NCI-H69 (cell line): ENCODE data around the gene ANKRD44.
"Not testable (repeated sequence)": the region's sequence is repeated elsewhere in the genome, so short reads cannot be mapped to it uniquely, and the experiment has no call there.

ENCODE experiments used
- DNase-seq: peaks from one replicate; lab custom pipeline; 2025; lab: John Stamatoyannopoulos, UW

Gene ANKRD44

DNA sequence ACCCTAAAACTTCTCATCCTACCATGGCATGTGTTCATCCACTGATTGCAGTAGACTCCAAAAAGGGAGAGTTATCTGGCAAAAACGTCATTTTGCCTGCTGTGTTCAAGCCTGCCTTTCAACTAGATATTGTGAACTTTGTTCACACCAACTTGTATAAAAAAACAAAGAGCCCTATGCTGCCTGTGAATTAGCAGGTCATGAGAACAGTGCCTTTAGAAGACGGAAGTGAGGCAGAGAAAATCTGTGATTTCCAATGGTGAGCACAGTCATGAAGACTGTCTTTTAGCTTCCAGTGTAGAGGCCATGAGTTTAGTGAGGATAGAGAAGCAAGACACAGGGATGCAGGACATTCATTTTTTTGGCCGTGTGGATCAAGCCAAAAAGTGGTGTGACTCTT, 280.5 kb downstream of the ANKRD44 start:
- no peak for DNase-seq

DNA sequence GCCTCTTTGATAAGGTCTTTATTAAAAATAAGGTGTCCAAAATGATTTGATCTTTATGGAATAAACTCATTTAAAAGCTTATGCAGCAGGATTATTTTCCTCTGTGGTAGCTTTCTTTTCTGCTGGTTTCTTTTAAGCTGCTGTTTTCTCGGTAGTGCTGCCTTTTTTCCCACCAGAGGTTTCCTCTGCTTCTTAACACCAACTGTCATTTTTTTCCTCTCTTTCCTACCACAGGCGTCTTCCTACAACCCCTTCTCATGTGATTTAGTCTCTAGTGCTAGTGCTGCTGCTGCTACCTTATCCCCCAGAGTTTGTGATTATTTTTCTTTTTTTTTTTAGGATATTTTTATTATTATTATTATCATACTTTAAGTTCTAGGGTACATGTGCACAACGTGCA, 281.9 kb downstream of the ANKRD44 start:
- no peak for DNase-seq

DNA sequence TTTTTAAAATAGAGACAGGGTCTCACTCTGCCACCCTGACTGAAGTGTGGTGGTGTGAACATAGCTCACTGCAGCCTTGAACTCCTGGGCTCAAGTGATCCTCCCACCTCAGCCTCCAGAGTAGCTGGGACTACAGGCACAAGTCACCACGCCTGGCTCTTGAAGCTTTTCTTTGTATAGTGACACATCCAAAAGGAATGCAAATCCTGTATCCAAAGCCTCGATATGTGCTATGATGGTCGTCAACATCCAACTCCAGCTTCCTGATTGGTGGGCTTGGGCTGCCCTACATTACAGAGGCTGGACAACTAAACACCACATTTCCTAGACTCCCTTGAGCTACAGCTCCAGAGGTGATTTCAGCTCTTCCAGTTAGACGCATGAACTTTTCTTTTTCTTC, 282.4 kb downstream of the ANKRD44 start:
- DNase-seq, result no peak

DNA sequence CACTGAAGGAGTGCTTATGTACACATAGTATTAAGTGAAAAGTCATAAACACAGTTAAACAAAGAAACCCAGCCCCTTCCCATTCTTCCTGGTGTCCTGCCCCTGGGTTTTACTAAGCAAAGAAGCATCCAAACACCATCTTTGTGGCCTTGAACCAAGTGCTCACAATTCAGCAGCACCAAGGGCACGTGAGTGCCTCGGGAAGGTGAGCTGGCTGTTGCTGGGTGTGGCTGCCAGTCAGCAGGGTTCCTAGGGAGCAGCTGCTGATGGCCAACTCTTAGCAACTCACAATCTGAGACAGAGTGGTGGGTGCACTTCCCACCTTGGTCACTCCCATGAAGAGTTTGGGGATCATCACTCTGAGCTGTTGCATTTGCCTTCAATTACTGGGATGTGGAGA, 286.4 kb downstream of the ANKRD44 start:
- peak; percentile 74 for DNase-seq

DNA sequence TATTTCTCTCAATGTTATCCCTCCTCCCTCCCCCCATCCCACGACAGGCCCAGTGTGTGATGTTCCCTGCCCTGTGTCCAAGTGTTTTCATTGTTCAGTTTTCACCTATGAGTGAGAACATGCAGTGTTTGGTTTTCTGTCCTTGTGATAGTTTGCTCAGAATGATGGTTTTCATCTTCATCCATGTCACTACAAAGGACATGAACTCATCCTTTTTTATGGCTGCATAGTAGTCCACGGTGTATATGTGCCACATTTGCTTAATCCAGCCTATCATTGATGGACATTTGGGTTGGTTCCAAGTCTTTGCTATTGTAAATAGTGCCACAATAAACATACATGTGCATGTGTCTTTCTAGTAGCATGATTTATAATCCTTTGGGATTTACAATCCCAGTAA, 289.7 kb downstream of the ANKRD44 start:
- not testable (repeated sequence) for DNase-seq

DNA sequence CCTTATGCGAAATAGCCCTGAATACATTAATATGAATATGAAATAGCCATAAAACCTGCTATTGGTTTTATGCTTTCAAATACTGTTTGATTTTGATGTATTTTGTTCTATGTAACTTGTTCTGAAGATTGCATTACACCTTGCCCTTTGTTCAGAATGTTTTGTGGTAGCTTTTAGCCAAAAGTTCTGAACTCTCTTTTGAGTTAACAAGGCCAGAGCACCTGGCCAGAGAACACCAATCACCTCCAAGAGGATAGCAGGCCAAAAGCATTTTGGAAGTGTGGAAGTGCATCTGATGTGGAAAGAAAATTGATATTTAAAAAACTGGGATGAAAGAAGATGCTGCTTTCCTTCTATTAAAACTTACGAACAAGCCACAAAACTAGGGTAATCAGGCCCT, 297.5 kb downstream of the ANKRD44 start:
- no peak for DNase-seq

DNA sequence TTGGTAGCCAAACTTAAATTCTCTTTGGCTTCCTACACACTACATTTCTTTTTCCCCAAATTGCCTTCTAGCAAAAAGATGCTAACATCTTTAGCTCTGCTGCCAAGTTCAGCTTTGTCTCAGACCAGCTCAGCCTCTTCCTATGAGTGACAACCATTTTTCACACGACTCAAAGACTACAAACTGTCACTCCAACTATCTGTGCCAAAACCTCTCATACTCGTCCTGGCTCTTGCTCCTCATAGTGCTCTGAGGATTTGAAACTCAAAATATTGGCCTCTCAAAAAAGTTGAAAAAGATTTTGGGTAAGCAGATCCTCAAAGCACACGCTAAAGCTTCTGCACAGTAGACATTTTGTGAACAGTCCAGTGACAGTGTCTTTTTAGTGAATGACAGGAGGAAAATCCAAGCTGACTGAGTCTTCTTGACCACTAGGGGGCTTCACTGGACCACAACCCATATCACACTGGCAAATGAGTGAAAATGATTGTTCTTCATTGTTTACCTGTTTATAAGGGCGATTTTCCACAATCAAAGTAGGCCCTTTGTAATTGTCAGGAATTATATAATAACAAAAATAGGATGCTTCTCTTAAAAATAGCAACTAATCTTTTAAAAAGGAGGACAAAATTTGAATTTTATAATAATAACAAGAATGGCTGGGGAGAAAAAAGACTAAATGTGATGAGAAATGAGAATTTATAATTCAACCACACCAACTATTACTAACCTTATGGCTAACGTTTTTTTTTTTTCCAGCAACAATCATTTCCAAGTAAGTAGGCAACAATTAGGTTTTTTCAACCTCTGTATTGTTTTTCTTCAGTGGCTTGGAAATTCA, 298.6 kb downstream of the ANKRD44 start:
- peak; percentile 75 for DNase-seq

DNA sequence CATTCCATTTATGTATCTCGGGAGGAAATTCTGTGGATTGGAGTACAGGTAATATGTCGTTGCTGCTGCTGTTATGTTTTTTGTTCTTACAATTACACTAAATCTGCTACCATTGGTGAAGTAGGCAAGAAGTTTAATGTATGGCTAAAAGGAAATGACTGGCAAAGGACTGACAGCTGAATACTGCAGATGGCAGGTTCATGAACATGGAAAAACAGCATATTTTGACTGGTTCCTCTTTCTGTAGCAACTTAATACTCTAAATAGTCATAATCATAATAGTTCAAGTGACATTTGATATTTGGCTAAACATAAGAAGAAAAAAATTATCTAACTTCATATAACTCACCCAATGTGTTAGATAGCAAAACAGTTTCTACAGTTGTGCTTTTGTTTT, 299.6 kb downstream of the ANKRD44 start:
- no peak for DNase-seq

DNA sequence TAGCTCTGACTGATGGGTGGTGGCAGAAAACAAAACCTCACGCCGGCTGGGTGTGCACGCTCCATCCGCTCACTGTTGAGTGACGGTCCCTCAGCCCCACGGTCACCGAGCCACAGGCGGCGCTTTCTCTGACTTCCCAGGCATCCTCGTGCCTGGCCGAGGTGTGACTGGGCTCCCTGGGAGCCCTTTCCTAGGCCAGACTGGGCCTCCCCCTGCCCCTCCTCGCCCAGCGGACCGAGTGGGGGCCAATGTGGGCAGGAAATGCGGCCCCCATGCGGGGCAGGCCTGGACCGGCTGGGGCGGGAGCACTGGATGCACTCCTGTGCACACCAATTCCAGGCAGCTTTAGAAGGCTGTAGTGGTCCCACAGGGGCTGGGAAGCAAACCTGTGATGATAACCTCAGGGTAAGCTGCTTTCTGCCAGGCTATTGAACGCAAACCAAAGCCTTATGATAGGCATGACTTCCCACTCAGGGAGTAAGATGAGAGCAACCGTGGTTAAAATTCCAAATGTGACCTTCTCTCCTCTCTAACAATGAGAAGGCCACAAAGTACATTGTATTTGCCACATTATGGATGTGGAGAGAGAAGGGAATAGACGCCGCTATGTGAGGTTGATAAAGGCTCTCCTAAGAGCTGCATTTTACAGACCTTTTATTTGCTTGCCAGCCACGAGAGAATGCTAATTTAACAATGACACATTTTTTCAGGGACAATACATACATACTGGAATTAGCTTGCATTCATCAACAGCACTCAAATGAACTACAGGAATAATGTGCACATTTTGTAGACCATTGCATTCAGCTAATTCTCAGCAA, 300.2 kb downstream of the ANKRD44 start:
- DNase-seq, result no peak

DNA sequence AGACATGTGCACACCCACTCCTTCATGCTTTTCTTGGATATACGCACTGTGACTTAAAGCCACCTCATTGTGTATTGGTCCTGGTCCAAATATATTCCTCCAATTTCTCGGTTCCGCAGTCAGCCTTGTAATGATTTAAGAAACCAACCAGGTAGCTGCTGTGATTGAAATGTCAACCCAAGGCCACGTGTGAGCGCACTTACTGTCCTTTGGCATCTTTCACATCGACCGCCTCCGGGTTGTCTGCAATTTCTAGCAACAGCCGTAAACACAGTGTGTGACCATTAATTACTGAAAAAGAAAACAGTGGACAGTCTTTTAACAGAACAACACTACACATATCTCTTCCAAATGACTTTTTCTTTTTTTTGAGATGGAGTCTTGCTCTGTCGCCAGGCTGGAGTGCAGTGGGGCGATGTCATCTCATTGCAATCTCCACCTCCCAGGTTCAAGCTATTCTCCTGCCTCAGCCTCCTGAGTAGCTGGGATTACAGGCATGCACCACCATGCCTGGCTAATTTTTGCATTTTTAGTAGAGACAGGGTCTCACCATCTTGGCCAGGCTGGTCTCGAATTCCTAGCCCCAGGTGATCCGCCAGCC, 301.7 kb downstream of the ANKRD44 start:
- DNase-seq, result not testable (repeated sequence)

DNA sequence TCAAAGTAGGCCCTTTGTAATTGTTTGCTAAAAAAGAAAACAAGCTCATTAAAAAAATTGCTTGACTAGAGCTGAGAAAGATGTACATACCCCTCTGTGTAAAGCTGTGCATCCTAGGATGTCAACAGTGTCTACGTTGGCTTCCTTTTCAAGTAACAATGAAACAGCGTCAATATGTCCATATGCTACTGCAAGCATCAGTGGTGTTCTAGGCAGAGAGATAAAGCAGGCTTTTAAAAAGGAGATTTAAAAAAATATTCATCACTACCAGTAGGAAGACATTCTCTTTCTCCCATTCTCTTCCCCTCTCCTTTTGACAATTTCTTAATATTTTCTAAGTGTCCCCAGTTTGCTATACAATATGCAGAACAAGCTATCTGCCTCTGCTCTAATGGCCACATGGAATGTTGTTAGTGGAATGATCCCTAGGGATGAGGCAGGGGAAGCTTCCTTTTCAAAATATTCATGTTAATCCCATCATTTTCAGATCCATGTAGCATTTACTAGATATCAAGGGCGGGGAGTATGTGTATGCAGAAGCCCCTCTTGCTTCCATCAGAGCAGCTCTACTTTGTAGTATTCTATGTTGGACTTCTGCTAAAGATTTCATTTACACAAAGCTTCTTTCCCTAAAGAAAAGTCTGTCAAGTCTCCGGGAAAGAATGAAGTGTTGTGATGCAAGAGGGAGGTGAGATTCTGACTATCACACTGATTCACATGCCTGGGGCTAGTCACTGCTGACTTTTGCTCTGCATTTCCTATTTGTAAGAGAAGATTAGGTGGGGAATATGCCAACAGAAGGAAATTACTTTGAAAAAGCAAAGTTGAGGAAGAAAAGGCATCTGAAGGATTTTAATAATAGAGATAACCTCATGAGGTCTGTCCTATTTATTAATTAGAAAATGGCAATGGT, 302.6 kb downstream of the ANKRD44 start:
- peak; percentile 52 for DNase-seq

DNA sequence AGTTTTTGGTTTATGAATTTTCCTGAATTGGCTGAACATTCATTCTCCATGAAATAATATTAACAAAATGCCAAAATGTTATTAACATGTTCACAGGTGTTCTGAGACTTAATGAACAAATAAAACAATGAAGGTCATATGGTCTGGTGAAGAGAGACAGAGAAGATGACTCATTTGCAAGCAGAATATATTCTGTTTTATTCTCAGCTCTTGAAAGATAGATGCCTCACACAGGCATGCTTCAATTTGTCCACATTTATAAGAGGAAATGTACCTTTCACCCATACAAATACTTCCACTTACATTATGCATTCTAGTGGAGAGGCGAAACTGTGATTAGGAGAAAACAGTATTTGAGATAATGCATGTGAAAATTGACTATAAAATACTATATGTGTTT, 308.7 kb downstream of the ANKRD44 start:
- no peak for DNase-seq

DNA sequence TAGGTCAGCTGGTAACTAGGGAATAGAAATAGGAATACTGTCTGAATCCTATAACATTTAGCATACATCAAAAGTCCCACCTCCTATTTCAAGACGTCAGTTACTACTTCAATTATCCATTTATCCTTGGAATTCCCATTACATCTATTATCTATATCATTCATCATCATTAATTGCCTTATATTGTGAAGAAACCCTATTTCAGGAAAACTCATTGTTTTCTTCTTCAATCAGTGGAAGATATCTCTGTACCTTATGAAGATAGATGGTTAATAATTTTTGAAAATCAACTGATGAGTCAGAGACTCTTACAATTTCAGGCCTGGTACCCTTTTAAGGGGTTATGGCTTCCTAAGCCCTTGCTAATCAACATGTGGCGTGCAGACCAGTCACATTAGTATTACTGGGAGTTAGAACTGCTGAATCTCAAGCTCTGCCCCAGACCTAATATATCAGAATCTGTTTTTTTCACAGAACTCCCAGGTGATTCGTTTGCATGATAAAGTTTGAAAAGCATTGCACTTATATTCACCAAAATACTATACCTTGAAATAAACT, 314.7 kb downstream of the ANKRD44 start:
- DNase-seq, result no peak

DNA sequence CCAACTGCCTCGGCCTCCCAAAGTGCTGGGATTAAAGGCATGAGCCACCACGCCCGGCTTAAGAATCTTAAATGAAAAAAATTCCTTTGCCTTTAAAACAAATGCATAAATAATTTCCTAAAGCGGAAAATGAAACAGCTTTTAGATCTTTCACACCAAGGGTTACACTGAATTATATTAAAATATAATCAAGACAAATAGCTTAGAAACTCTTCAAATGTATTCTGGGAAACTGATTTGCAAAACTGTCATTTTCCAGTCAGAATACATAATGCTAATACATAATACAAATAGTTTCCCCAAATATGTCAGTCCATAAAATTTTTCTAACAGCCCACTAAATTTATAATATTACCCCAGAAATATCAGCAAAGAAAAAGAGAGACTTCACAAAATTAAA, 315.8 kb downstream of the ANKRD44 start:
- DNase-seq, result no peak

DNA sequence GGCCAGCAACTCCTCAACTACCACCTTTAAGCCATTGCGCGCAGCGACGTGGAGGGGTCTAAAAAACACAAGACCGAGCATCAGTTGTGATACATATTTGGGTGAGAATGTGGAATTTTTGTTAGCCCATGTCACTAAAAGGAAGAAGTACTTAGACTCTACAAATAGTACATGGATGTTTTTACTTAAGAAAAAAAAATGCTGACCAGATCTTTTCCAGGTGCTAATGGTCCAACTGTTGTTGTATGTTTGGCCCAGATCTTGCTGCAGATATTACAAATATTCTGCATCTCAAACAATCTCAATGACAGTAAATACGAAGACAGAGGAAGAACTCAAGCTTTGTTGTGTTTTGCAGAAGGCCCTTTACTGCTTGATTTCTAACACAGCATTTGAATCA, 317.0 kb downstream of the ANKRD44 start:
- no peak for DNase-seq

DNA sequence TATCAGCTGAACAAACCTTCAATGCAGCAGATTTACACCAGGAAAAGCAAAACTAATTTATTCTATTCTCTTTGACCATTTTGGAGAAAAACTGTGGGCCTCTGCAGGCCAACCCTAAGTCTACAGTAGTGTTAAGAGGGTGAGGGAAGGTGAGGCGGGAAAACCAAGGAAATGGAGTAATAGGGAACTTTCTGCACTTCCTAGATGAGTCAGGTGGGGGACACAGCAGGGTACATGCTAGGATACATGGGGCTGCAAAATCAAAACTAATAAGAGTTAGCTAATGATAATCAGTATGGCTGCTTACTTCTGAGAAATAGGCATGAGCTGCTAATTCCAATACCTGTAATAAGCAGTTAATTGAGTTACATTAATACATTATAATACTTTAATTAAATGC, 318.1 kb downstream of the ANKRD44 start:
- peak; percentile 4 for DNase-seq

DNA sequence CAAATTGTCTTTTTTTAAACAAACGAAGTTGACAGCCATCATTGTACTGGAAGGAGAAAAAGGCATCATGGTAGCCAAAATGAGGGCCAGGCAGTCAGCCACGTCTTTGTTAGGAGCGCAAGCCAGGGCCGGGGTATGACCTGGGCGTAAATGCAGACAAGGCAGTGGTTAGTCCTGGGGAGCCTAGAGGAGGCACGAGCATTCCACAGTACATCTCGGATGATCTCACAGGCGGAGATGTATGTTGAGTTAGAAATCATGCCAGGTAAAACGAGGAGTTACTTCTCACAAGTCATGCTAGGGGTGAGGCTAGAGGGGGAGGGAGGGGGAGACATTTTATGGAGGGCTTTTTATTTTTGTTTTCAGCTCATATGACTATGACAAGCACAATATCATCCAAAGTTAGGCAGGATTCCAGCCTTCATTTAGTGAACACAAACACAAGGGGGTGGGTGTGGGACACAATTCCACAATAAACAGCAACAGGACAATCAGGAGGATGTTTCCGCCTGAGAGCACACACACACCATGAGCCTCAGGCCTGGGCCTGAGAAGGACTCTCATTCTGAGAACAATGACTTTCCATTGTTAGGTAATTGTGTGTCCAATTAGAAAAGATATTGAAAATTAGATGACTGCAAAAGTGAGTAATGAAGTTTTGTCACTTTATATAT, 319.7 kb downstream of the ANKRD44 start:
- DNase-seq, result peak; percentile 60

DNA sequence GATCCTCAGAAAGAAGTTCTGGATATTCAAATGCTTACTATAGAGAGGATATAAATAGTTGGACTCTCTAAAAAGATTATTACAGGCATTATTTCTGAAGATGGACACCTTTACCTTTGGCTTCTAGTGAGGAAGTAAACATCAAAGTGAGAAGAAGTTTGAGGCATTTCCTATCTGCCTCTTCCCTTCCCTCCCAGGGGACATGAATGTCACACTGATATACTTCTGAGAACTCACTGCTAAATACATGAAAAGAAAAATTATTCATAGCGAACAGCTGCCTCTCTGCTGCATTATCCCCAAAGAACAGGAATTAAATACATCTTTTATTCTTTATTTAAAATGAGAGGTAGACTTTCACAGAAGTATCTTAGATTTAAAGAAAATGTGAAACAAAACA, 320.5 kb downstream of the ANKRD44 start:
- peak; percentile 20 for DNase-seq

DNA sequence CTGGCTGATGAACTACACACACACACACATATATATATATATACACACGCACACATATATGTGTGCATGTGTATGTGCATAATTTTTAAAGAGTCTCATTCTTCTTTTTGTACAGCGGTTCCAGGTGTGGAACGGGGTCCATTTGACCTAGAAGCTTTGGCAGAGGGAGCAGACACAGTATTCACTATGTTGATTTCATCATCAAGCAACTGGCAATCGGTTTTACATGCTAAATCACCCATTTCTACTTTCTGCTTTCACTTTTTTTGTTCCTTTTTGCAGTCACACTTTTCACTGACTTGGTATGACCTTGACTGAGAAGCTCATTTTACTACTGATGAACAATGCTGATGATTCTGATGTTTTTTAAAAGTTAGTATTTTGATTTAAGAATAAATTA, 321.1 kb downstream of the ANKRD44 start:
- DNase-seq, result peak; percentile 6

DNA sequence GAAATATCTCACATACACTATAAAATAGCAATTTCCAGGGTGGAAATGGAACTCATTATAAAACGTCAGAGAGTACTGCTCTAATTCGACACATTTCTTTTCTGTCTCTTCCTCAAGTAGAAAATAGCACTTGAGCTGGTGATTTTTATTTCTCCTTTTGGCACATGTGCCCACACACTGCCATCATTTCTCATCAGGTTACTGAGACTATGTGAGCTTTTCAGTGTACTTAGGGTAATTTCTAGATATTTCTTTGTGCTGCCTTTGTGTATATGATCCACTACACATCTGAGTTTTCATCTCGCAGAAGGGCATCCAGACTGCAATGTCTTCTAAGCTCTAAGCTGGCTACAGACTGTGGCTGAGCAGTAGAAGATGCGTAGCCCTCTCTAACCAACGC, 321.9 kb downstream of the ANKRD44 start:
- peak; percentile 49 for DNase-seq
